ENCODE results near the gene GSDME.

DNA sequence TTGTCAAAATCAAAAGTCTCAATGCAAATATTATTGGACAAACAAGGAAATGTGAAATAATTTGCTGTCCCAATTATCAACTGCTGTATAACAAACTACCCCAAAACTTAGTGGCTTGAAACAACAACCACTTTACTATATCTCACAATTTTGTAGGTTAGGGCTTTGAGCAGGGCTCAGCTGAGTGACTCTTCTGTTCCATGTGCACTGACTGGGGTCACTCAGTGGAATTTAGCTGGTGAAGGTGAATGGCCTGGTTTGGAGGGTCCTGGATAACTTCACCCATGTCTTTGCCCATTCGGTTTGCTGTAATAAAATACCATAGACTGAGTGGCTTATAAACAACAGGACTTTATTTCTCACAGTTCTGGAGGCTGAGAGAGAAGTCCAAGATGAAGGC, 3.7 kb upstream of the GSDME start:
- no peak for TF ChIP-seq EP300 (IDR thresholded peaks at IDR 0.05)
- TF ChIP-seq, protein P1, sequence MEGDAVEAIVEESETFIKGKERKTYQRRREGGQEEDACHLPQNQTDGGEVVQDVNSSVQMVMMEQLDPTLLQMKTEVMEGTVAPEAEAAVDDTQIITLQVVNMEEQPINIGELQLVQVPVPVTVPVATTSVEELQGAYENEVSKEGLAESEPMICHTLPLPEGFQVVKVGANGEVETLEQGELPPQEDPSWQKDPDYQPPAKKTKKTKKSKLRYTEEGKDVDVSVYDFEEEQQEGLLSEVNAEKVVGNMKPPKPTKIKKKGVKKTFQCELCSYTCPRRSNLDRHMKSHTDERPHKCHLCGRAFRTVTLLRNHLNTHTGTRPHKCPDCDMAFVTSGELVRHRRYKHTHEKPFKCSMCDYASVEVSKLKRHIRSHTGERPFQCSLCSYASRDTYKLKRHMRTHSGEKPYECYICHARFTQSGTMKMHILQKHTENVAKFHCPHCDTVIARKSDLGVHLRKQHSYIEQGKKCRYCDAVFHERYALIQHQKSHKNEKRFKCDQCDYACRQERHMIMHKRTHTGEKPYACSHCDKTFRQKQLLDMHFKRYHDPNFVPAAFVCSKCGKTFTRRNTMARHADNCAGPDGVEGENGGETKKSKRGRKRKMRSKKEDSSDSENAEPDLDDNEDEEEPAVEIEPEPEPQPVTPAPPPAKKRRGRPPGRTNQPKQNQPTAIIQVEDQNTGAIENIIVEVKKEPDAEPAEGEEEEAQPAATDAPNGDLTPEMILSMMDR (IDR thresholded peaks at IDR 0.05), result no peak
- TF ChIP-seq POLR2A (IDR thresholded peaks at IDR 0.05), result no peak
